Measurements from ENCODE around the gene LENG8. TPM values are rescaled to one million over a fixed set of nuclear protein-coding genes. Genes with fewer than 3 reads are reported as not detected.

Gene LENG8
- total RNA-seq, 1 experiment from 2014 or later = 196 TPM

DNA sequence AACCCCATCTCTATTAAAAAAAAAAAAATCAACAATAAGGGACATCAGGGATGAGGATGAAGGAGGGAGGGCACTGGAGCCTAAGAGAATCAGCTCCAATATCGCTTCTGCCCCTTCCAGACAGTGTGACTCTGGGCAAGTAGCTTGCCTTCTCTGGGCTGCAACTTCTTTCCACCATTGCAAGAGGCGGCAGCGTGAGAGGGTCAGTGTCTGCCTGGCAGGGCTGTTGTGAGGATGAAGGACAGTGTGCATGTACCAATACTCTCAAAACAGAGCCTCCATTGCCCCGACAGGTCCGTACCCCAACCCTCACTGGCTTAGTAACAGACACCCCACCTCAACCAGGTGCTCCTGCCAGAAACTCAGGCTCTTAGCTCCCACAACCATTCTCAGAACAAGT is 15.3 kb upstream of the LENG8 start:
- Histone ChIP-seq H4K20me1 (ENCODE audit: insufficient read depth) (no peaks in the 10 kb centered on the region), H2AFZ (ENCODE audit: low read depth, low read length, poor library complexity, severe bottlenecking) (no peak overlapping the region), H3K27me3 (ENCODE audit: insufficient read depth, low read length) (no peaks in the 10 kb centered on the region), H3K36me3 (ENCODE audit: control insufficient read depth in 1 of 2, insufficient read depth in 2 of 2, low read length in 2 of 2) (peaks cover 0 to under 1% of the 10 kb centered on the region in 2 experiments; a peak in 1 of 4 replicates), H3K4me2 (ENCODE audit: low read length) (no peak overlapping the region), H3K9me2 (ENCODE audit: insufficient read depth) (no peaks in the 10 kb centered on the region), H3K27ac (ENCODE audit: low read depth, low read length) (no peak overlapping the region), H3K4me3 (replicated peaks in 1 of 2; ENCODE audit: low read depth in 1 of 2, low read length in 2 of 2) (no peak overlapping the region), H3K9me3 (ENCODE audit: control insufficient read depth in 1 of 2, insufficient read depth in 1 of 2, low read depth in 1 of 2, low read length in 2 of 2) (no peaks in the 10 kb centered on the region), H3K9ac (ENCODE audit: low read length) (no peak overlapping the region), H3K79me2 (ENCODE audit: insufficient read depth, low read length) (no peaks in the 10 kb centered on the region), H3K4me1 (ENCODE audit: control insufficient read depth in 1 of 2, insufficient read depth in 2 of 2, low read length in 2 of 2) (peaks cover 29 to 36% of the 10 kb centered on the region in 2 experiments)
- no peak for TF ChIP-seq YY1 (IDR thresholded peaks at IDR 0.05; ENCODE audit: extremely low read depth, insufficient replicate concordance, low read depth, low read length)
- no peak for DNase-seq (ENCODE audit: low read depth, low spot score)
- BruUV-seq (replicated peaks) = no TSS peak
- ChIA-PET POLR2A (no interaction called here), CTCF (no interaction called here), RAD21 (ENCODE audit: low non-redundant PET in 1 of 2, low total read pairs in 2 of 2, uncharacterized antibody in 2 of 2, unreplicated experiment in 2 of 2) (no interaction called here)
- ATAC-seq = no peak
- intact Hi-C loops (cut with micrococcal nuclease) = no loop called here

DNA sequence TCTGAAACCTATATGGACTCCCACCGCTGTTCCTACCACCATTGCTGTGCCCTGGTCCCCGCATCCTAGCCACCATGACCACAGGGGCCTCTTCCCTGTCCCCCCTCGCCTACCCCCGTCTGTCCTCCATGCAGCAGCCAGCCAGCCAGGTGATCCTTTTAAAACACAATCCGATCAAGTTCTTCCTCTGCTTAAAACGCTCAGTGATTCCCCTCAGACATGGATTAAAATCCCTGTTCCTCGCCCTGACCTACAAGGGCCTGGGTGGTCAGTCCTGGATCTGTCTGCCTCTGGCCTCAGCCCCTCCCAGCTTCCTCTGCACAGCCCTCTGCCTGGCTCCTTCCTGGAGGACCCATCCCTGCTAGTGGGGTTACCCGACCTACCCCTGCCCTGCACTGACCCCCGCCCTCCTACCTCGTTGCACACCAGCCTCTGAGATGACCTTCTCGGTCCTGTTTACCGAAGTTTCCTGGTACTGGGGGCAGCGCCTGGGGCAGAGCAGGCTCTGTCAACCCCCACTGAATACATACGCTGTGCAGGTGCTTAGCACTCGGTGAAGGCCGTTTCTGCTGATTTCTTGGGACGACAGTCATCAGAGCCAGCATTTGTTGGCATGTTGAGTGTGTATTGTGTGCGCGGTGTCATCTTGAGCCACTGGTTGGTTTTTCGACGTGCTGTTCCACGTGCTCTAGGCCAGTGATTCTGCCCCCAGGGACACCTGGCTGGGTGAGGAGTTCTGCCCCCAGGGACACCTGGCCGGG is 14.7 kb upstream of the LENG8 start:
- no peaks in the 10 kb centered on the region for H3K27me3 ChIP-seq (ENCODE audit: insufficient read depth, low read length)
- peaks cover 29 to 41% of the 10 kb centered on the region in 2 experiments for H3K4me1 ChIP-seq (ENCODE audit: control insufficient read depth in 1 of 2, insufficient read depth in 2 of 2, low read length in 2 of 2)
- H2AFZ ChIP-seq (ENCODE audit: low read depth, low read length, poor library complexity, severe bottlenecking) = no peak overlapping the region
- H3K4me3 ChIP-seq (replicated peaks in 1 of 2; ENCODE audit: low read depth in 1 of 2, low read length in 2 of 2) = no peak overlapping the region
- ChIA-PET POLR2A (no interaction called here), CTCF (no interaction called here), RAD21 (ENCODE audit: low non-redundant PET in 1 of 2, low total read pairs in 2 of 2, uncharacterized antibody in 2 of 2, unreplicated experiment in 2 of 2) (no interaction called here)
- H3K36me3 ChIP-seq (ENCODE audit: control insufficient read depth in 1 of 2, insufficient read depth in 2 of 2, low read length in 2 of 2) = peaks cover 0 to 5% of the 10 kb centered on the region in 2 experiments; a peak in 1 of 4 replicates
- no peak overlapping the region for H3K9ac ChIP-seq (ENCODE audit: low read length)
- no peaks in the 10 kb centered on the region for H4K20me1 ChIP-seq (ENCODE audit: insufficient read depth)
- intact Hi-C loops (cut with micrococcal nuclease) = no loop called here
- BruUV-seq (replicated peaks) = no TSS peak
- ATAC-seq (no peak), DNase-seq (ENCODE audit: low read depth, low spot score) (no peak)
- 0 out of 2 replicates have a peak, but pooled peaks have one; percentile 15 for TF ChIP-seq POLR2AphosphoS5 (IDR thresholded peaks at IDR 0.05; ENCODE audit: low read depth, low read length)
- TF ChIP-seq SP1 (IDR thresholded peaks at IDR 0.05; ENCODE audit: low read depth) = no peak
- H3K27ac ChIP-seq (ENCODE audit: low read depth, low read length) = no peak overlapping the region
- no peak overlapping the region for H3K4me2 ChIP-seq (ENCODE audit: low read length)
- no peaks in the 10 kb centered on the region for H3K79me2 ChIP-seq (ENCODE audit: insufficient read depth, low read length)
- no peaks in the 10 kb centered on the region for H3K9me3 ChIP-seq (ENCODE audit: control insufficient read depth in 1 of 2, insufficient read depth in 1 of 2, low read depth in 1 of 2, low read length in 2 of 2)
- H3K9me2 ChIP-seq (ENCODE audit: insufficient read depth) = no peaks in the 10 kb centered on the region

Data from HCT116 (cell line).